Measurements from ENCODE around the gene MBTD1. TPM values are rescaled to one million over a fixed set of nuclear protein-coding genes. Genes with fewer than 3 reads are reported as not detected.

Gene MBTD1
- total and polyA plus RNA-seq, 9 of the 15 experiments (the other 6 are each of a cell fraction or from before 2014, with no cell fraction given): 2.1 to 26.3 (median 13.3) TPM

- Histone ChIP-seq H3K79me2 (ENCODE audit: control insufficient read depth, insufficient read depth, low read length) (peaks cover 68% of the 10 kb centered on the region), H3K27me3 (ENCODE audit: control insufficient read depth in 2 of 2, insufficient read depth in 2 of 2, low read length in 2 of 2) (no peaks in the 10 kb centered on the region), H3K4me1 (replicated peaks in 1 of 2; ENCODE audit: control insufficient read depth in 2 of 2, insufficient read depth in 2 of 2, low read length in 2 of 2) (peaks cover 5 to 15% of the 10 kb centered on the region in 2 experiments; a peak in 4 of 5 replicates), H2AFZ (ENCODE audit: low read depth, low read length) (no peak overlapping the region), H3K4me2 (ENCODE audit: insufficient read depth, low read length) (no peak overlapping the region), H4K20me1 (replicated peaks; ENCODE audit: control insufficient read depth, insufficient read depth, low read length) (0 out of 2 replicates have a peak, but pooled peaks cover 4% of the 10 kb centered on the region), H3K27ac (ENCODE audit: extremely low read depth, low read depth, low read length) (no peak overlapping the region), H3K36me3 (ENCODE audit: control insufficient read depth, insufficient read depth, low read length) (peaks cover 55% of the 10 kb centered on the region), H3K4me3 (no peak overlapping the region; the same call in 1 of the 2 replicates), H3K9me1 (ENCODE audit: control insufficient read depth, insufficient read depth, low read length) (no peaks in the 10 kb centered on the region), H3K9ac (ENCODE audit: insufficient read depth in 1 of 2, low read depth in 2 of 2, low read length in 2 of 2) (peak overlapping the region; percentile 12 to 57; a peak in 2 of 4 replicates), H3K9me3 (replicated peaks; ENCODE audit: control insufficient read depth, insufficient read depth, low read depth, low read length) (no peaks in the 10 kb centered on the region)
- in situ Hi-C loops (cut with MboI) (loop anchor here (10.0 kb wide), 1 partner anchor 291 kb away; the partner anchor contains the start of gene TOB1), intact Hi-C loops (cut with micrococcal nuclease) (no loop called here)
- FAIRE-seq: no peak
- ChIA-PET POLR2A (interaction anchor here (0.7 to 3.1 kb wide), 4 partner anchors 7 to 199 kb away, joined by 3 to 23 read pairs (median 6); no protein-coding TSS in a partner anchor), CTCF (ENCODE audit: low intra/inter-chr PET ratio) (no interaction called here)
- DNase-seq (ENCODE audit: extremely low read depth in 1 of 4, low spot score in 3 of 4): no peak
- BruUV-seq (replicated peaks): no TSS peak
- no peak for ATAC-seq
- WGBS (ENCODE audit: insufficient coverage, low coverage, missing lambda C conversion rate): 96% methylated on average over 8 of the region's 8 CpGs
- TF ChIP-seq ELK3 (CRISPR knock-in tag; IDR thresholded peaks at IDR 0.05) (no peak), DACH1 (IDR thresholded peaks at IDR 0.05; ENCODE audit: partially characterized antibody) (no peak), ARID2 (IDR thresholded peaks at IDR 0.05) (no peak), PTTG1 (tag; IDR thresholded peaks at IDR 0.05; ENCODE audit: low read depth) (no peak), CC2D1A (IDR thresholded peaks at IDR 0.05) (no peak), CBFA2T3 (IDR thresholded peaks at IDR 0.05) (no peak)
- TF ChIP-seq, protein P1, sequence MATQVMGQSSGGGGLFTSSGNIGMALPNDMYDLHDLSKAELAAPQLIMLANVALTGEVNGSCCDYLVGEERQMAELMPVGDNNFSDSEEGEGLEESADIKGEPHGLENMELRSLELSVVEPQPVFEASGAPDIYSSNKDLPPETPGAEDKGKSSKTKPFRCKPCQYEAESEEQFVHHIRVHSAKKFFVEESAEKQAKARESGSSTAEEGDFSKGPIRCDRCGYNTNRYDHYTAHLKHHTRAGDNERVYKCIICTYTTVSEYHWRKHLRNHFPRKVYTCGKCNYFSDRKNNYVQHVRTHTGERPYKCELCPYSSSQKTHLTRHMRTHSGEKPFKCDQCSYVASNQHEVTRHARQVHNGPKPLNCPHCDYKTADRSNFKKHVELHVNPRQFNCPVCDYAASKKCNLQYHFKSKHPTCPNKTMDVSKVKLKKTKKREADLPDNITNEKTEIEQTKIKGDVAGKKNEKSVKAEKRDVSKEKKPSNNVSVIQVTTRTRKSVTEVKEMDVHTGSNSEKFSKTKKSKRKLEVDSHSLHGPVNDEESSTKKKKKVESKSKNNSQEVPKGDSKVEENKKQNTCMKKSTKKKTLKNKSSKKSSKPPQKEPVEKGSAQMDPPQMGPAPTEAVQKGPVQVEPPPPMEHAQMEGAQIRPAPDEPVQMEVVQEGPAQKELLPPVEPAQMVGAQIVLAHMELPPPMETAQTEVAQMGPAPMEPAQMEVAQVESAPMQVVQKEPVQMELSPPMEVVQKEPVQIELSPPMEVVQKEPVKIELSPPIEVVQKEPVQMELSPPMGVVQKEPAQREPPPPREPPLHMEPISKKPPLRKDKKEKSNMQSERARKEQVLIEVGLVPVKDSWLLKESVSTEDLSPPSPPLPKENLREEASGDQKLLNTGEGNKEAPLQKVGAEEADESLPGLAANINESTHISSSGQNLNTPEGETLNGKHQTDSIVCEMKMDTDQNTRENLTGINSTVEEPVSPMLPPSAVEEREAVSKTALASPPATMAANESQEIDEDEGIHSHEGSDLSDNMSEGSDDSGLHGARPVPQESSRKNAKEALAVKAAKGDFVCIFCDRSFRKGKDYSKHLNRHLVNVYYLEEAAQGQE (IDR thresholded peaks at IDR 0.05; ENCODE audit: borderline replicate concordance): no peak
- TF ChIP-seq, protein P1 (CRISPR knock-in tag; IDR thresholded peaks at IDR 0.05; ENCODE audit: low read depth): no peak
- TF ChIP-seq, protein P2, sequence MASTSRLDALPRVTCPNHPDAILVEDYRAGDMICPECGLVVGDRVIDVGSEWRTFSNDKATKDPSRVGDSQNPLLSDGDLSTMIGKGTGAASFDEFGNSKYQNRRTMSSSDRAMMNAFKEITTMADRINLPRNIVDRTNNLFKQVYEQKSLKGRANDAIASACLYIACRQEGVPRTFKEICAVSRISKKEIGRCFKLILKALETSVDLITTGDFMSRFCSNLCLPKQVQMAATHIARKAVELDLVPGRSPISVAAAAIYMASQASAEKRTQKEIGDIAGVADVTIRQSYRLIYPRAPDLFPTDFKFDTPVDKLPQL (IDR thresholded peaks at IDR 0.05; ENCODE audit: extremely low read depth, insufficient read length): no peak
- TF ChIP-seq, protein P3, sequence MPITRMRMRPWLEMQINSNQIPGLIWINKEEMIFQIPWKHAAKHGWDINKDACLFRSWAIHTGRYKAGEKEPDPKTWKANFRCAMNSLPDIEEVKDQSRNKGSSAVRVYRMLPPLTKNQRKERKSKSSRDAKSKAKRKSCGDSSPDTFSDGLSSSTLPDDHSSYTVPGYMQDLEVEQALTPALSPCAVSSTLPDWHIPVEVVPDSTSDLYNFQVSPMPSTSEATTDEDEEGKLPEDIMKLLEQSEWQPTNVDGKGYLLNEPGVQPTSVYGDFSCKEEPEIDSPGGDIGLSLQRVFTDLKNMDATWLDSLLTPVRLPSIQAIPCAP (CRISPR knock-in tag; IDR thresholded peaks at IDR 0.05; ENCODE audit: borderline replicate concordance): no peak
These were observed 104.4 kb downstream of the MBTD1 start for GRCh38 chr17:51155416-51155815.
